Activated T-helper 9 cell treated with anti-CD3 and anti-CD28 coated beads, Interleukin-2, amount 50 U/mL, for 16 hours (primary cell): ENCODE data around the gene PBX3.

Experiments
- DNase-seq: peaks from one replicate; pipeline ENCODE4 v3.0.0-alpha.2; 2020; ENCODE audit warnings: low read depth

PBX3 gene

GRCh38 chr9:125979383-125979782 is 232.2 kb downstream of the PBX3 start:
- DNase-seq = no peak

DNA sequence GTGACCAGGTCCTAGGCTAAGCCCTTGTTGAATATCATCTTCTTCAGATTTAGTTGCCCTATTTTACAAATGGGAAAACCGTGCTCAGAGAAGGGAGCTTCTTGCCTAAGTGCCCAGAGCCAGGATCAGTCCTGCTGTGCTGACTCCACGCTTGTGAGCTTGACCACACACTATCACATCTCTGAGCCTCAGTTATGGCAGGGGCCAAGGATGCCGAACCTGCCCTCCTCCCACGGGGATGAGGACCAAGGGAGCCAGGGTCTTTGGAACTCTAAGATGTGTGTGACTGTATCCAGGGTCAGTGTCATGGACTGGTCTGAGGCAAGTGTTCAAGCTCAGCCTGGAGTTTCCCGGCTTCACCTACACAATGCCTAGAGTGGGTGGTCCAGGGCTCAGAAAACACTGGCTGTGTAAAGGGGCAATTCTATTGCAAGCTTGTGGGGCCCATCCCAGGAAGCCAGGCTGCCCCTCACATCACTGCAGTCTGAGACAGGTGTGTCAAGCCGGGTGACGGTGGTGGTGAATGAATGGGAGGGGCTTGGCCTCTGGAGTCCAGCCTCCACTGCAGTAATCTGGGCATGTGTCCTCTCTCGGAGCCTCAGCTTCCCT is 235.7 kb downstream of the PBX3 start:
- DNase-seq = no peak

DNA sequence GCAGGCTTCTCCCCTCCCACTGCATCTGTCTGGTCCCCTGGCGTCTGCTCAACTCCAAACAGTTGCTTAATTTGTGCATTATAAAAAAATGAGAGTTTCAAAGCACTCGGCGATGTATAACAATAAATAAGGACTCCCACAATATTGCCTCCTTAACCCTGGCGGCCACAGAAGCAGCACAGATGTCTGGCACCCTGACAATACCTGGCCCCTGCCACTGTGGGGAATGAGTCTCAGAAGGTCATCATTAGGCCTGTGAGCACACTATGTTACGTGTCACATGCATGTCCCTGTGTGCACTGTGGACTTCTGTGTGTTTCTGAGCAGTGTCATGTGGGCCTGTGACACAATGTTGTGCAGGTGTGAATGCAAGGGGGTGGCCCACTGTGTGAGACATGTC is 236.5 kb downstream of the PBX3 start:
- no peak for DNase-seq

GRCh38 chr9:125984461-125984860 is 237.3 kb downstream of the PBX3 start:
- no peak for DNase-seq

DNA sequence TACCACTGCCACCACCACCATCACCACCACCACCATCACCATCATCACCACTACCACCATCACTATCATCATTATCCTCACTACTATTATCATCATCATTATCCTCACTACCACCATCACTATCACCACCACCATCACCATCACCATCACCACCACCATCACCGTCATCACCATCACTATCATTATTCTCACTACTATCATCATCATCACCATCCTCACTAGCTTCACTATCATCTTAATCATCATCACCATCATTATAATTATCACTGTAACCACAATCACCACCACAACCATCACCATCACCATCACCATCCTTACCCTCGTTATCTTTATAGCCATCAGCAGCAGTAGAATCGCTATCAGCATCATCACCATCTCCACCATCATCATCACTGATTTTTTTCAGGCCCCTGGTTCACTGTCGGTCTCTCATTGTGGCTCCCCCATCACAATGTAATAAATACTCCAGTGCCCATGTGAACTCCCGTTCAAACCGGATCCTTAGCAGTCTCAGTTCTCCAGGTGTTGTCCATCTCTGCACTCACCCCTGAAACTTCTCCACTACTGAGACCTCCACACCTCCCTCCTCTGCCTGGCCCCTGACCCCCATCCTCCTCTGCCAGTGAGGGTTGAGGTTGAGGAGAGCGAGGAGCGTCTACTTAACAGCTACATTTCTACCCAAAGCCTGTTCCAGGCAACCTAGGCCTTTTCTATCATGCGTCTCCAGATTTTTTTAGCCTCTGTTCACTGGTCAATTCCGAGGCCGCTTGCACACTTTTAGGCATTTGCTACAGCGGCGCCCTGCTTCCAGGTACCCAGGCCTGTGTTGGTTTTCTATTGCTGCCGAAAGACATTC is 238.2 kb downstream of the PBX3 start:
- DNase-seq = no peak

DNA sequence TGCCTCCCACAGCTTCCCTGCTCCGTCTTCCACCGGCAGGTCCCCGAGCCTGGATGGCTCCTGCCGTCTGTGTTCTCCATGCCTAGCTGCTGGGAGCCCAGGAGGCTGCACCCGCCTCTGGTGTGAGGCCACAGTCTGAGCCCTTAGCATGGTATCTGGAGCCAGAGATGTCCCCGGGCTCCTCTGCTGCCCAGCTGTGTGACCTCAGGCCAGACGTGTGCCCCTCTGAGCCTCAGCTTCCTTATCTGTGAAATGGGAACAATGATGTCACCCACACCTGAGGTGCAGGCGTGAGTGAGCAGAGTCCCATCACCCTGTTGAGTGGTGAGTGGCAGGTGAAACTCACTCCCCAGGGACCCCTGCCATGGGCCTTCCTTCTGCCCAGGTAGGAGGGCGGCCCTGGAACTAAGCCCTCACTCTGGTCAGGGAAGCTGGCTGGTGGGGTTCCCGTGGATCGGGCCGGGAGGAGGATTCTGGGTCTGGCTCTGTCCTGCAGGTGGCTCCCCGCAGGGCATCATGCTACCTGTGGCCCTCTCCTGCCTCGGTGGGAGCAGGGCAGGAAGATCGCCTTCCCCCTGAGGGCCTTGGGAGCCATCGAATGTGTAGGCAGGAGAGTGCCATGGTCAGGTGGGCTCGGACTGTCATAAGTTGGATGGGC is 239.0 kb downstream of the PBX3 start:
- DNase-seq = no peak

DNA sequence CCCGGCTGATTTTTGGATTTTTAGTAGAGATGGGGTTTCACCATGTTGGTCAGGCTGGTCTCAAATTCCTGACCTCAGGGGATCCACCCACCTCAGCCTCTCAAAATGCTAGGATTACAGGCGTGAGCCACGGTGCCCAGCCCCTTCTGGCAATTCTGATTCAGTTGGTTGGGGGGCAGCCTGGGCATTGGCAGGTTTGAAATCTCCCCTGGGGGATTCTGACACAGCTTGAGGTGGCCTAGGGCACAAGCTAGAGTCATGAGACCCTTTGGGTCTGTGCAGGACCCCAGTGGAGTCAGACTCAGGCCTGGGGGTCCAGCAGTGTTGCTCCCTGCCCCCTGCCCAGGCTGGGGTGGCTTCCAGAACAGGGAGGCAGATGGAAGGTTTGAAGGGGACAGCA is 239.8 kb downstream of the PBX3 start:
- DNase-seq = no peak

GRCh38 chr9:125987420-125987819 is 240.2 kb downstream of the PBX3 start:
- no peak for DNase-seq

DNA sequence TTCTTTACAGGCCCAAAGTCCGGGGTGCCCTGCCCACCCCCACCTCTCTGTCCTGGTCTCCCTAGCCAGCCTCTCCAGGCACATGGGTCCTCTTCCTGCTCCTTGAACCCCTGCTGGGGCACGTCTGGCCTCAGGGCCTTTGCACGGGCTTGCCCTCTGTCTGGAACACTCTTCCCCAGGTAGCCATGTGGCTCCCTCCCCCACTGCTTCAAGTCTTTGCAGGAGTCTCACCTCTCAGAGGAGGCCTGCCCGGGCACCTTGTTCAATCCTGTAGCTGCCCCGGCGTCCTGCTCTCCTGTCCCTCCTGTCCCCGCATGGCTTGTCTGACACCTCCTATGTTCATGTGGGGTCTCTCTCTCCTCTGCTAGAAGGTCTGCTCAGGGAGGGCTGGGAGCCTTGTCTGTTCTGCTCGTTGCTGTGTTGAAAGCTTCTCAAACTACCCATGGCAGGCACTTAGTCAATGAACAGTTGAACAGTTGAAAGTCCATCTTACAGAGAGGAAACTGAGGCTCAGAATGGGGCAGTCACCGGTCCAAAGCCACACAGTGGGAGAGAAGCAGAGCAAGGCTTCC is 241.4 kb downstream of the PBX3 start:
- DNase-seq = no peak

- no peak for DNase-seq
Observed at GRCh38 chr9:125989090-125989501, 241.9 kb downstream of the PBX3 start.

DNA sequence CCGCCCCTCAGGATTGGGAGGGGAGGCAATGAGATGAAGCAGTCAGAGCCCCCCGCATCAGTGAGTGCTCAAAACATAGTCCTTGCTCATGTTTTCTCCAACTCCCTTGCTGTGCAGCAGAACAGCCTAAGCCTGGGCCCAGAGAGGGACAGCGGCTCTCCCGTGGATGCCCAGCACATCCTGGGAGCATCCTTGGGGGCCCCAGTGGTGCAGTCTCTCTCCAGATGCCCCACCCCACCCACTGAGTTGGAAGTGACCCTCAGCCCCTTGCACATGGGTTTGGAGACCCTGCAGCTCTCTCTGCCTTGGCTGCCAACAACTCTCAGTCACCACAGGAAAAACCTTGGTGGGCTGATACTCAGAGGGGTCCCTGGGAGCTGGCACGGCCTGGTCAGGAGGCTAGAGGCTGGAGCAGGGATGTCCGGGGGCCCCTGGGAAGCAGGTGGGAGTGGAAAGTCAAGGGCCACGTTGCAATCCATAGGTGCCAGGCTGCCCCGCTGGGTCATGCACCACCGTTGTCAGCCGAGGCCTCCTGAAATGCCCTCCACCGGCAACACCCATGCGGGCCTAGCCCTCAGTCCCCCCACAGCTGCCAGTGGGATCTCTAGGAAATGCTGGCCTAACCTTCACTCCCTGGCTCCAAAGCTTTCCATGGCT is 242.5 kb downstream of the PBX3 start:
- no peak for DNase-seq

DNA sequence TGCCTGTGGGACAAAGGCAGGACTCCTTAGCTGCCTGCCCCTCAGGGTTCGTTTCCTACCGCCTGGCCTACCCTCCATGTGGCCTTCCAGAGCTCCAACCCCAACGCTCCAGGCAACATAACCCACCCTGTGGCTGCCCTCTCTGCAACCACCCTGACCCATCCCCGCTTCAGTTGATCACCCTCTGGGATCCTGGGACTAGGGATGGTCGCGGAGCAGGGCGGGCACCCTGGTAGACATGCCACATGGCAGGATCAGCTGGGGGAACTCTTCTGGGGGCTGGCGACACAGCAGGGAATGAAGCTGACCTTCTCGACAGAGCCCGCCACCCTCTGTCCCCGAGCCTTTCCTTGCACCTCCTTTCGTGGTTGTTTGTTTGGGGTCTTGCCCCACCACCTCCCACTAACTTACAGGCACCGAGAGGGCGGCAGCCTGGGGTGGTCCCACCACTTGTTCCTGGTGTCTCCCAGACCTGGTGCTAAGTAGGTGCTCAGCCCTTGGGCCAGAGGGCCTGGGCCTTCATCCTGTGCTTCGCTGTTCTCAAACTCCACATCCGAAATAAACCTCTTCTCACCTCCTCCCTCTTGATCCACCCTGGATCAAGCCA is 243.1 kb downstream of the PBX3 start:
- DNase-seq = no peak

DNA sequence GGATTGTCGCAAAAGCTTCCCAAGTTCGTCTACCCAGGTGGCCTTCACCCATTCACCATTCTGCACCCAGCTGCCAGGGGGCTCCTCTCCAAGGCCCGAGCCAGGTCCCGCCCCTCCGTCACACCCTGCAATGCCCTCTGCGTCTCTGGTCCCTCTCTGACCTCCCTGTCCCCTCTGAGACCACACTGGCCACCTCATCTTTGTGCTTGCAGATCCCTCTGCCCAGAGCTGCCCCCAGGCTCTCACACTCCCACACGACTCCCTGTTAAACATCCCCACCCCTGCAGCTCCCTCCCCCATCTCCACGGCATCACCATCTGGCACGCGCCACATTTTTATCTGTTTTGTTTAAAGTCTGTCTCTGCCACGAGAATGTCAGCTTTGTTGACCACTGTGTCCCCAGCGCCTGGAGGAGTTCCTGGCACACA is 243.6 kb downstream of the PBX3 start:
- no peak for DNase-seq

- no peak for DNase-seq
Observed at GRCh38 chr9:125991886-125992529, 244.8 kb downstream of the PBX3 start.

DNA sequence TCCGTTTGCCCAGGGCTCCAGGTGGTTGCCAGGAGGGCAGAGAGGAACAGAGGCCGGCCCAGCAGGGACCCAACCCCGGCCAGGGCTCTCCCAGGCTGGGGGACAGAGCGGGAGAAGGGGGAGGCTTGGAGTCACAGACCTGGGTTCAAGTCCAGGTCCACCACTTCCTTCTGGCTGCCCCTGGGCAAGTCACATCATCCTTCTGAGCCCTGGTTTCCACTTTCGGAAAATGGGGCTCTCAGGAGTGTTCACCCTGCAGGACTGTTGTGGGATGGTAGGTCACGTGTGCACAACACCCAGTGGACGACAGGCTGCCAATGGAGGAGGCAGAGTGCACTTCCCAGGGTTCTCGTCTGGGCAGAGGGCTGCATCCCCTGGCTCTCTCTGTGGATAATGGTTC is 245.4 kb downstream of the PBX3 start:
- no peak for DNase-seq

DNA sequence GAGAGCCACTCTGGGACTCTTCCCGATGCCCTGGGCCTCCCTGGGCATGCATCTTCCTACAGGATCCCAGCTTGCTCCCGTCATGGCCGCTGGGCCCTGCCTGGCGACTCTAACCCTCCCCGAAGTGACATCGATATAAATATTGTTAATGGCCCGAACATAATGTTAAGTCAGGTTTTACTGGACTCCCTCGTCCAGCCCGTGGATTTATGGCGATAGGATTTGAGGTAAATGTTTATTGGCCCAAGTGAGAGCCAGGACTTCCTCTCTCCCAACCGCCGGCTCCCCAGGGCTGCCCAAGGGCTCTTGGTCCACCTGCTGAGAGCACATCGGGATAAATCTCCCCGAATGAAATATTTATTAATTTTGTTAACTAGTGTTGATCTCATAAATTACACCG is 246.3 kb downstream of the PBX3 start:
- DNase-seq = no peak

DNA sequence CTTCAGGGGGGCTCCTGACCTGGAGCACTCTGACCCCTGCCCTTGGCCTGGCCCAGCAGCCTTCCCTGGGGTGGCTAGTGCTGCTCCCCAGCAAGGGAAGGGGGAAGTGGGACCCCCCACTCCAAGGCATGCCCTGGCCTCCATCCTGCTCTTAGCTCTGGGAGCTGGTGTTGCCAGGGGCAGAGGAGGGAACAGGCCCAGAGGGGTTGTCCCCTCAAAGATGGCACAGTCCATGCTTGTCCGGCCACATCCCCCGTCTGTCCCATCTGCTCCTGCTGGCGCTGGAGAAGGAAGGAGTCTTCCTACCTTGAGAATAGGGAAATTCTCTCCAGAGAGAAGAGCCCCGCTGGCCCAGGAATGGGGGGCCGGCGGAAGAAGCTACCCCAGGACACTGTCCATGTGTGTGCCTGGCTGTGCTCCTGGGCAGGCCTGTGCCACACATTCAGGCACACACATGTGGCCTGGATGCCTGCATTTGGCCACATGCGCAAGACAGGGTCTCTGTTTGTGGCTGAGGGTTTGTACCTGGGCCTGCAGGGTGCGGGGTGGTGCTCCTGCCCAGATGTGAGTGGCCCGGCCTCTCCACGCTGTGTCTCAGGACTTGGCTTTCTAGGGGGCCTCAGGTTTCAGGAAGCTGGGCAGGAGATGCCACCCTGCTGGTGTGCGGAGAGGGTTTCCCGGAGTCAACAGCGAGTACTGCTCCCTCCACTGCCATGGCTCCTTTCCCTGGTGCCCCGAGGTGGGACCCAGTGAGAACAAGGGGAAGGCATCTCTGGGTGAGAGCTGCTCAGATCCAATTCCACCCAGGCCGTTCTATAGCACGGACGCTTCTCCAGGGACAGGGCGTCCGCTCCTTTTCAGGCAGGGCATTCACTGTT is 247.1 kb downstream of the PBX3 start:
- DNase-seq = no peak

GRCh38 chr9:125995006-125995405 is 247.8 kb downstream of the PBX3 start:
- DNase-seq = no peak

DNA sequence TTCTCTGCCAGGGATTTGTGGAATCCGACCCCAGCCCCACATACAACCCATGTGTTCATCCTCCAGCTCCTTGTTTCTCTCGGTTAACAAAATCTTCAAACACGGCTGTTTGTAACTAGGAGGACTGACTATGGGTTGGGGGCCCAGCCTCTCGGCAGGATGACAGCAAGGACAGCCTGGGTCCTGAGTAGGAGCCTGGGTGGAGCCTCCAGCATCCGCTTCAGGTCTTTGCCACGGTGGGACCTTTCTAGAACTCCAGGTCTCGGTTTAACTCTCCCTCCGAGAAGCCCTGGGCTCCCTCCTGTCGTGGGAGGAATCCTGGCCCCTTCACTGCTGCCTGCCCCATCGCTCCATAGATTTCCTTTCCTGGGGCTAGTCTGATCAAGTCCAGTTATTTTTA is 248.5 kb downstream of the PBX3 start:
- no peak for DNase-seq

GRCh38 chr9:125996791-125997190 is 249.6 kb downstream of the PBX3 start:
- DNase-seq = no peak
